Activated naive CD8-positive, alpha-beta T cell treated with anti-CD3 and anti-CD28 coated beads, Interleukin-2, amount 50 U/mL, for 24 hours (primary cell): ENCODE data around the gene PNLDC1.
A peak's percentile ranks its signal among the peaks of the same experiment; 100 is the strongest.
"Not testable (repeated sequence)": the region's sequence is repeated elsewhere in the genome, so short reads cannot be mapped to it uniquely, and the experiment has no call there.

Source experiments
- ATAC-seq: fragments of 150-1000 bp; cut with Tn5 transposase; one replicate; pipeline ENCODE4 v1.10.0; 2021
- DNase-seq: peaks from one replicate; pipeline ENCODE4 v3.0.0; 2021
- H3K27ac Mint-ChIP-seq: one replicate; pipeline ENCODE4 v1.8.0; 2021; ENCODE audit warnings: mild to moderate bottlenecking, mixed read lengths
- H3K27me3 Mint-ChIP-seq: one replicate; pipeline ENCODE4 v1.8.0; 2021; ENCODE audit warnings: mixed read lengths
- H3K36me3 Mint-ChIP-seq: one replicate; pipeline ENCODE4 v1.8.0; 2021; ENCODE audit warnings: low read depth, mixed read lengths
- H3K4me1 Mint-ChIP-seq: one replicate; pipeline ENCODE4 v1.8.0; 2021; ENCODE audit warnings: mixed read lengths
- H3K4me3 Mint-ChIP-seq: one replicate; pipeline ENCODE4 v1.8.0; 2021; ENCODE audit warnings: mild to moderate bottlenecking, moderate library complexity, mixed read lengths
- H3K9me3 Mint-ChIP-seq: one replicate; pipeline ENCODE4 v1.8.0; 2021; ENCODE audit warnings: mixed read lengths

Gene PNLDC1

DNA sequence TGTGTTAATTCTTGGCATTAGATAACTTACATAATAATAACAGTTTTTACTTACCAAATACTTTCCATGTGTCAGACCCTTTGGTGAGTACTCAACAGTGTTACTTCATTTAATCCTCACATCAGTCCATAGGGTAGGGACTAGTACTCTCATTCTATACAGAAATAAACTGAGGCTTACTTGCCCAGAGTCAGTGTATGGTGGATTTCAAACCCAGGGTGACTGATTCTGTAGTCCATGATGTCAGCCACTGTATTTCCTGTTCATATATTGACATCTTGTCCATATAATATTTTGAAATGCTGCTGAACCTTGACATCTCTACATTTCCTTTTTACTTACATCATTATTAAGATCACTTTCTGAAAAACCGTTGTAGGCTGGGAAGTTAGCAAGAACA lies 2.5 kb upstream of the PNLDC1 start:
- Mint-ChIP-seq H3K4me1 (peaks cover 43% of the 10 kb centered on the region), H3K27ac (peak overlapping the region; percentile 24), H3K27me3 (no peaks in the 10 kb centered on the region), H3K36me3 (peaks cover 39% of the 10 kb centered on the region), H3K4me3 (no peak overlapping the region), H3K9me3 (no peaks in the 10 kb centered on the region)
- ATAC-seq: no peak
- DNase-seq: no peak

DNA sequence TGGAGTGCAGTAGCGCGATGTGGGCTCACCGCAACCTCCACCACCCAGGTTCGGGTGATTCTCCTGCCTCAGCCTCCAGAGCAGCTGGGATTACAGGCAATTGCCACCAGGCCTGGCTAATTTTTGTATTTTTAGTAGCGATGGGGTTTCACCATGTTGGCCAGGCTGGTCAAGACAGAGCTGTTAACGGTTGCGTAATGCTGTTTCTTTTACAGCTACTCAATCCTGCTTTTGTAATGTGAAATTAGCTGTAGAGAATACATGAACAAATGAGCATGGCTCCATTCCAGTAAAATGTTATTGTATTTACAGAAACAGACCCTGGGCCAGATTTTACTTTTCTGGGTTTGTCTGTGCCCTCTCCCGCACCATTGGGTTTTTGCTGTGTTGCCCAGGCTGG lies 1.9 kb downstream of the PNLDC1 start:
- ATAC-seq (no peak), DNase-seq (no peak)
- H3K36me3 Mint-ChIP-seq: peaks cover 18% of the 10 kb centered on the region
- H3K9me3 Mint-ChIP-seq: no peaks in the 10 kb centered on the region
- H3K4me1 Mint-ChIP-seq: peaks cover 12% of the 10 kb centered on the region
- H3K27me3 Mint-ChIP-seq: no peaks in the 10 kb centered on the region
- H3K27ac Mint-ChIP-seq: no peak overlapping the region
- no peak overlapping the region for H3K4me3 Mint-ChIP-seq

DNA sequence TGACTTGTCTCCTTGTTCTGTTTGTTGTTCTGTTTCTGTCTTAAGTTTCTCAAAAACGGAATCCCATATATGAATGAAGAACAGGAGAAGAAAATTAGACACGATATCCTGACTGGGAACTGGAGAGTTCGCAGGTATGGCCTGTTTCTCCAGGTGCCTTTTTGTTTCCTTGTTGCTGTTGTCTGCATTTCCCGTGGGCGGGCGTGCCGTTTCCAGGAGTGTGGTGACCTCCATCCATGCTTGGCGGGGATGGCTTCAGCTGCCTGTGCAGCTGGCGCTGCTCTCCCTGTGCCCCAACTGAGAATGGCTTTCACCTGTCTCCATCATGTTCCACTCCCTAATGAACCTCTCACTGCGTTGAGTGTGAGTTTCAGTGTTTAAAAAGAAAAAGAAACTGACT lies 4.4 kb downstream of the PNLDC1 start:
- H3K9me3 Mint-ChIP-seq: no peaks in the 10 kb centered on the region
- peaks cover under 1% of the 10 kb centered on the region for H3K4me1 Mint-ChIP-seq
- no peak overlapping the region for H3K4me3 Mint-ChIP-seq
- no peak overlapping the region for H3K27ac Mint-ChIP-seq
- no peaks in the 10 kb centered on the region for H3K36me3 Mint-ChIP-seq
- DNase-seq: no peak
- no peak for ATAC-seq
- H3K27me3 Mint-ChIP-seq: no peaks in the 10 kb centered on the region

DNA sequence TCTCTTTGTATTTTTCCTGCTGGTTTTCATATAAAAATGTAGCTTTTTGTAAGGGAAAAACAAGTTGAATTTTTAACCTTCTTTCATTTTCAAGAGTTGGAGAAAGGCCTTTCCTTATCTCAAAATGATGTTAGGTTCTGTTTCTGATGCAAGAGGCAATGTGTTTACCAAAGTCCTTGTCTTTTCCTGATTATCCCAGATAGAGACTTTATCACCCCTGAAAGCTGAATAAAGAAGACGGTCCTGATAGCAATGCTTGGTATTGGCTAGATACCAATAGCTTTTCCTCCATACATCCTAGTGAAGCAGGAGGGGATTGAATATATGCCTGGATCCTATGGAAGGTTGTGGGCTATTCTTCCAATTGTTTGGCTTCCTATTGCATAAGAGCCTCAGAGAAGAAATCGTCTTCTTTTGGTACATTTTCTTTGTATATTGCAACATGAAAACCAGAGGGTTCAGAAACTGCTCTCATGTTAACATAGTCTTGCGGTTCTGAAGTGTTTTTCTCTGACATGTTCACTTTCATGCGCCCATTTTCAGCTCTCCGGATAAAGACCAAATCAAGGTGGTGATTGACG lies 5.5 kb downstream of the PNLDC1 start:
- Mint-ChIP-seq H3K36me3 (no peaks in the 10 kb centered on the region), H3K4me3 (no peak overlapping the region), H3K4me1 (peaks cover 2% of the 10 kb centered on the region), H3K27ac (no peak overlapping the region), H3K9me3 (no peaks in the 10 kb centered on the region), H3K27me3 (no peaks in the 10 kb centered on the region)
- ATAC-seq (no peak), DNase-seq (no peak)

DNA sequence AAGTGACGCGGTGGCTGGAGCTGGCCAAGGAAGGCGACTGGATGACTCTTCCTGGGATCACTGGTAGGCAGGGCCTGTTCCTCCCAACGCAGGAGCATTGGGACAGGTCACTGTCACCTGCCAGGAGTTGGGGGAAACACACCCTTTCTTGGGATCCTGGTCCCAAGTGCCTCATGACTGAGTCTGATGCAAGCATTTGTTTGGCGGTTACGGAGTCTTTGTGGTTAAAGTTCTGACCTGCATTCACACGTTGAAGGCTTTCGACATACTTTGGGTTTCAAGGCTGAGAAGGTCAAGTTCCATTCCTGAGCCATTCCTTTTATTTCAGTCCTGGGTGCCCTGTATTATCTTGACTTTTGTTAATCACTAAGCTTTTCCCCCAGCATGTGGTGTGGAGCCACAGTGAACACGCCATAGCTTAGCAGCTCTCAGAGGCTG lies 6.0 kb downstream of the PNLDC1 start:
- Mint-ChIP-seq H3K27ac (no peak overlapping the region), H3K36me3 (no peaks in the 10 kb centered on the region), H3K9me3 (no peaks in the 10 kb centered on the region), H3K27me3 (no peaks in the 10 kb centered on the region), H3K4me1 (peaks cover 2% of the 10 kb centered on the region), H3K4me3 (no peak overlapping the region)
- DNase-seq: no peak
- ATAC-seq: no peak

DNA sequence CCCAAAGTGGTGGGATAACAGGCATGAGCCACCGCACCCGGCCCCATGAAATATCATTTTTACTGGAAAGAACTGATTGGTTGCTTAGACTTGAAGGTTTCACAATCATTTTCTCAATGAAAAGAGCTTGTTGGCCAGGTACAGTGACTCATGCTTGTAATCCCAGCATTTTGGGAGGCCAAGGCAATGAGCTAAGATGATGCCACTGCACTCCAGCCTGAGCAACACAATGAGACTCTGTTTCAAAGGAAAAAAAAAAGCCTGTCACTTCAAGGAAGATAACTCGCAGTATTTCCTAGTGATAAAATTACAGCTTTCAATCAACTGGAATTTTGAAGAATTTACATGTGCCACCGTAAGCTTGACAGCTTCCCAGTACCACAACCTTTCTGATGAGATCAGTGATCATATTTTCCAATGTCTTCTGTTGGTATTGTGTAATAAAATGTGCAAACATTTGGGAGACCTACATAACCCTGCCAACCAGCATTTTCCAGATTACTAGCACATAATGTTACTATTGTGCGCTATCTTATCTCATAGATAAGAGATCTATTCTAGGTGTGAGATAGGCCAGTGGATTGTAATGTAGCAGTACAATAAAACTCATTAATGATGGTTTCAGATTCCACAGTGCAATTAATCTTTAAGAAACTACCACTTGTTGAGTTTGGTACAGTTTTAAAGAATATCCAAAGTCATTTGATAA lies 7.2 kb downstream of the PNLDC1 start:
- Mint-ChIP-seq H3K9me3 (no peaks in the 10 kb centered on the region), H3K27ac (no peak overlapping the region), H3K4me1 (peaks cover 2% of the 10 kb centered on the region), H3K36me3 (no peaks in the 10 kb centered on the region), H3K27me3 (no peaks in the 10 kb centered on the region), H3K4me3 (no peak overlapping the region)
- DNase-seq: no peak
- no peak for ATAC-seq

DNA sequence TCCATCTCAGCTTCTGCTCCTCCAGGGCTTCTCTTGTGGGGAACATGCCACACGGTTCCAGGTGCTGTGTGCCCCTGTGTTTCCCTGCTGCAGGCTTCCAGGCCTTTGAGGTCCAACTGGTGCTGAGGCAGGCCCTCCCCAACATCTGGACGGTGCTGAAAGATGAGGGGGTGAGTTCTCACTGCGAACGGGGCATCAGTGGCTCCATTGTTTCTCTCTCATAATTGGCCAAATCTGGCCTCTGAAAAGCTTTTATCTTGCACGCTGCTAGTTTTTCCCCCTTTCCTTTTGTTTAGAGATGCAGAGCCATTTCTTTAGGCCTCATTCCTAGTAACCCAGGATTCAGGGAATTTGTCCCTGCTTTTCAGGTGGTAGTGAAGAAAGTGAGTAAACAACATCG lies 8.6 kb downstream of the PNLDC1 start:
- no peak for DNase-seq
- no peaks in the 10 kb centered on the region for H3K9me3 Mint-ChIP-seq

DNA sequence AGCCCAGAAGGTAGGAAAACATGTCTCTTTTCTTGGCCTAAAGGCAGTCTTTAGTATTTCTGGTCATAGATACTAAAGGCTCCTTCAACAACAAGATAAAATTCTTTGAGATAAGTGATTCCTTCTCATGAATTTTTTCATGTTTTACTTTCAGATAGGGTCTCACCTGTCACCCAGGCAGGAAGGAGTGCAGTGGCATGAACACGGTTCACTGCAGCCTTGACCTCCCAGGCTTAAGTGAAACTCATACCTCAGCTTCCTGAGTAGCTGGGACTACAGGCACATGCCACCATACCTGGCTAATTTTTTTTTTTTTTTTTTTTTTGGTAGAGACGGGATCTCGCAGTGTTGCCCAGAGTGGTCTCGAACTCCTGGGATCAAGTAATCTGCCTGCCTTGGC lies 9.1 kb downstream of the PNLDC1 start:
- no peaks in the 10 kb centered on the region for H3K9me3 Mint-ChIP-seq
- DNase-seq (no peak), ATAC-seq (no peak)
- no peaks in the 10 kb centered on the region for H3K27me3 Mint-ChIP-seq
- H3K27ac Mint-ChIP-seq: no peak overlapping the region
- no peaks in the 10 kb centered on the region for H3K36me3 Mint-ChIP-seq
- H3K4me1 Mint-ChIP-seq: peaks cover 2% of the 10 kb centered on the region
- no peak overlapping the region for H3K4me3 Mint-ChIP-seq

More for the DNA sequence above, 8.6 kb downstream of the PNLDC1 start:
- Mint-ChIP-seq H3K27me3 (no peaks in the 10 kb centered on the region), H3K36me3 (no peaks in the 10 kb centered on the region), H3K27ac (no peak overlapping the region), H3K4me3 (no peak overlapping the region), H3K4me1 (peaks cover 2% of the 10 kb centered on the region)
- no peak for ATAC-seq

DNA sequence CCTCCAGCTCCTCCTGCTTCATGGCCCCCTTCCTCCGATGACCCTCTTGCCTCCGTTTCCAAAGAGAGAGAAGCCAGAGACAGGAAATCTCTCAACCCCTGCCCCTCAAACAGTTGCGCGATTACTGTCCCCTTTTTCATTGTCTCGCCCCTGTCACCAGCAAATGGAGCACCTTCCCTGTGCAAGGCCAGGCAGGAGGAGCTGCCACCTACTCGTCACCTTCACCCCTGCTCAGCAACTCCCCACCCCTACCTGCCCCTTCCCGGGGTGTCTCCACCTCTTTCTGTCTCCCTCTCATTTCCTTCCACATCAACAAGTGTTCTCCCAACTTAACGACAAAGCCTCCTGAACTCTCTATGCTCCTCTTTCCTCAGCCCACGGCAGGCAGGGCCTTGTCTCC lies 13.7 kb downstream of the PNLDC1 start:
- H3K4me1 Mint-ChIP-seq: peaks cover 2% of the 10 kb centered on the region
- H3K27me3 Mint-ChIP-seq: no peaks in the 10 kb centered on the region
- no peak for ATAC-seq
- H3K4me3 Mint-ChIP-seq: no peak overlapping the region
- H3K9me3 Mint-ChIP-seq: no peaks in the 10 kb centered on the region
- H3K36me3 Mint-ChIP-seq: no peaks in the 10 kb centered on the region
- no peak for DNase-seq
- H3K27ac Mint-ChIP-seq: no peak overlapping the region

DNA sequence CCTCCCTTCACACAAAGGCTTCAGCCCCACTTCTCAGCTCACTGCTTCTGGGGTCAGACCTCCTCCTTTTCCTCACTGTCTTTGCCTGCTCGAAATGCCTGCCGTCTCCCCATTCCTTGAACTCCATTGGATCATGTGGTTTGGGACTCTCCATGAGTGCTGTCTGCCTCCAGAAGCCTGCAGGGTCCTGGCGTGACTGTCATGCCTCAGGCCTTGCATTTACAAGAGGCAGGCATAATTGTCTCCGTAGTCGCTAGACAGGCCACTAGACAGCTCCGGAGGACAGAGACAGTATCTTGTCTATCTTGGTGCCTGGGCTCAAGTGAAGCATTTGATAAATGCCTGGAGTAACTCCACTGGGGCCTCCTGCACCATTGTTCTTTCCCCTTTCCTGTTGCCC lies 15.3 kb downstream of the PNLDC1 start:
- no peak for ATAC-seq

DNA sequence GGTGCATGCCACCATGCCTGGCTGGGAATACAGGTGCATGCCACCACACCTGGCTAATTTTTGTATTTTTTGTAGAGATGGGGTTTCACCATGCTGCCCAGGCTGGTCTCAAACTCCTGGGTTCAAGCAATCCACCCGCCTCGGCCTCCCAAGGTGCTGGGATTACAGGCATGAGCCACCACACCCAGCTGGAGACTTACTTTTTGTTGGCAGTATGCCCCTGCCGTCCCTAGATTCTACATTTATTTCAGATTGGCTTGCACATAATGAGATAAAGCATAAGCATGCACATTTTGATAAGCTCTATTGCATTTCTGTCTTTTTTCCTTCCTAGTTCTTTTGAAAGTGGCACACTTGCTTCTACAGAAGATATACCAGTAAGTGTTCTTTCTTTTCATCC lies 16.7 kb downstream of the PNLDC1 start:
- H3K36me3 Mint-ChIP-seq, H3K4me3 Mint-ChIP-seq, H3K9me3 Mint-ChIP-seq, H3K27ac Mint-ChIP-seq, H3K27me3 Mint-ChIP-seq, DNase-seq, ATAC-seq: not testable (repeated sequence)
- H3K4me1 Mint-ChIP-seq: peaks cover 17% of the 10 kb centered on the region

More for the DNA sequence above, 15.3 kb downstream of the PNLDC1 start:
- H3K9me3 Mint-ChIP-seq: no peaks in the 10 kb centered on the region
- DNase-seq: no peak
- no peaks in the 10 kb centered on the region for H3K27me3 Mint-ChIP-seq
- no peaks in the 10 kb centered on the region for H3K36me3 Mint-ChIP-seq
- H3K4me3 Mint-ChIP-seq: no peak overlapping the region
- H3K4me1 Mint-ChIP-seq: peaks cover 12% of the 10 kb centered on the region
- H3K27ac Mint-ChIP-seq: no peak overlapping the region

DNA sequence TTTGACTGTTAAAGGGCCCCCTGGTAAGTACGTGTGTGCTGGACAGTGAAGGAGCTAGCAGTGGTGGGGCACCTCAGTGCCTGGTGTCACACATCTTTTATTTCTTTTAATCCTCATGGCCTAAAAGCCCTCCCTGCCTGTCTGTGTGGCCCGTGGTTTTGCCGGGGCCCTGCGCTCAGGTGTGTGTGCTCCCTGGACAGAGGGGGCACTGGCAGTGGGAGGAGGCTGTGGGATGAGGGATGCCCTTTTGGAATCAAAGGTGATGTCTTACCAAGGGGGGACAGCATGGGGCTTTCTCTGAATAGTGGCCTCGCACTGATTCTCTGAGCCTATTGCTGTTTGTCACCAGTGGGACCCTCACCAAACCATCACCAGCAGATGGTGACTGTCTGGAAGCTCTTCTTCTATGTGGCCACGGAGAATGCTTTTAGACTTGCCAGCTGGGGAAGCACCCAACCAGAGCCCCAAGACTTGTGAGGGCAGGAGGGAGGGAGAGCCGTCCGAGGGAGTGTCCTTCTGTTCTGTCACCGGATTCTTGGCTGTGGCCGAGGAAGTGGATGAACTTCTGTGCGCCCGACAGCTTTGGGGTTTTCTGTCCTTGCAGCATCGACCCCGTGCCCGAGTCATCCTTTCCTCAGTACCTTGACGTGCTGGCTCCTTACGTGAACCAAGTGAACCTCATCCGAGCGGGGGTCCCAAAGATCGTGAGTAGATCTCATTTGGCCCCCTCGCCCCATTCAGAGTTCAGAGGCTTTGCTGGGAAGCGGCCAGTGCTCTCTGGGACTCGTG lies 18.1 kb downstream of the PNLDC1 start:
- H3K27ac Mint-ChIP-seq: no peak overlapping the region

DNA sequence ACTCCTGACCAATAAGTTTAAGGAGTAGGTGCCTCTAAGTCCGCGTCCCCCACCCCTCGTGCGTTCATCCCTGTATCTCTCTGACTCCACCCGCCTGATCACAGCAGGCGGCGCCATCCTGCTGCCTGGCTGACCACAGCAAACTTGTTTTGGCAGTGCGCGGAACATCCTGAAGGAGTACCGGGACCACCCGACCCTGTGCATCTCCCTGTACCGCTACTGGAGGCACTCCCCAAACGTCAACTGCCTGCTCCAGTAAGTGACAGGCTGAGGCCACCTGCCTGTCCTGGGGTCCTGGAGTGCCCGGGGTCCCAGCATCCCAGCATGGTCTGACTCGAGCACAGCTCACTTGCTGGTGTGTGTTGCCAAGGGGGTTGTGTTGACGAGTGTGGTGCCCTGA lies 19.0 kb downstream of the PNLDC1 start:
- no peak overlapping the region for H3K27ac Mint-ChIP-seq
- ATAC-seq (no peak), DNase-seq (no peak)
- no peak overlapping the region for H3K4me3 Mint-ChIP-seq
- no peaks in the 10 kb centered on the region for H3K9me3 Mint-ChIP-seq
- H3K27me3 Mint-ChIP-seq: no peaks in the 10 kb centered on the region
- no peaks in the 10 kb centered on the region for H3K36me3 Mint-ChIP-seq
- H3K4me1 Mint-ChIP-seq: peaks cover 17% of the 10 kb centered on the region

More for the DNA sequence above, 18.1 kb downstream of the PNLDC1 start:
- Mint-ChIP-seq H3K4me3 (no peak overlapping the region), H3K4me1 (peaks cover 17% of the 10 kb centered on the region), H3K36me3 (no peaks in the 10 kb centered on the region), H3K27me3 (no peaks in the 10 kb centered on the region), H3K9me3 (no peaks in the 10 kb centered on the region)
- no peak for ATAC-seq
- DNase-seq: no peak

DNA sequence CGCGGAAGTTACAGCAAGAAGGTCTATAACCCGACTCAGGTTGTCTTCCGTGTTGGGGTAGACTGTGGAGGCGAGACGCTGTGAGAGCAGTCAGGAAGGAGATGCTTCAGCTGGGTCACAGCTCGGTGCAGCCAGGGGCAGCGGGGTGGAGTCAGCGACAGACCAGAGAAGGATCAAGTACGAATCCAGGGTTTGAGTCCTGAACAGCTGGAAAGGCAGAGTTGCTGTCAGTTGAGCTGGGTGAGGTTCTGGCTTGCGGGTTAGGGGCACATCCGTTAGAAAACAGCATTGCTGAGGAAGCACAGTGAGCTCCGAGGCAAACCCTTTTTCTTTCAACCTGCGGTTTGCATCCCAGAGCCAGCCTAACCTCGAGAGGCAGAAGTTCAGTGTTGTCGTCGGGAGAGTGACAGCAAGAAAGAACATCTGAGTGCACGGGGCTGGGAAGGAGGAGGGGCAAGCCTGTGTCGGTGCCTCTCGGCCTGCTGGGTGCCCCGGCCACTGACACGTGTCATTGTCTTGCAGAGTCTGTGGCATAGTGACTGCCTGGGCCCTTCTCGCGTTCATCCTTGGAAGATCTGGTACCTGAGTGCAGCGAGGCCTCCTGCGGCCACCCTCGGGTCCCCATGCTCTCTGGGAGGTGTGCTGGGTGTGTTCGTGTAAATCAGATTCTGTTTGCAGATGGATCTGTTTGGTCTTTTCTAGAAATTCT lies 20.0 kb downstream of the PNLDC1 start:
- Mint-ChIP-seq H3K4me1 (peaks cover 17% of the 10 kb centered on the region), H3K27ac (peak overlapping the region; percentile 25), H3K4me3 (peak overlapping the region; percentile 62), H3K27me3 (no peaks in the 10 kb centered on the region), H3K36me3 (no peaks in the 10 kb centered on the region), H3K9me3 (no peaks in the 10 kb centered on the region)
- peak; percentile 74 for ATAC-seq
- DNase-seq: peak; percentile 18
